Measurements from ENCODE around the gene YTHDC1. TPM values are rescaled to one million over a fixed set of nuclear protein-coding genes. Genes with fewer than 3 reads are reported as not detected.

The YTHDC1 gene
- polyA plus RNA-seq (2011; rRNA removed) (49.7 and 53.4 TPM in 2 replicates), polyA plus RNA-seq (2017; fragmentation: RNase III; extraction: RNeasy Plus Mini Kit Qiagen cat#74134 plus additional on column Dnase treatment) (47.0 to 52.8 TPM (median 49.3 TPM) in 3 replicates), polyA minus RNA-seq (2011; rRNA and poly(A)+ RNA removed) (26.9 and 31.0 TPM in 2 replicates)
- polyA plus RNA-seq (2012; cell fraction: cytosol; rRNA removed): 16.6 and 21.1 TPM in 2 replicates
- 15.8 and 22.2 TPM in 2 replicates for polyA plus RNA-seq (2012; cell fraction: nucleus; rRNA removed)

DNA sequence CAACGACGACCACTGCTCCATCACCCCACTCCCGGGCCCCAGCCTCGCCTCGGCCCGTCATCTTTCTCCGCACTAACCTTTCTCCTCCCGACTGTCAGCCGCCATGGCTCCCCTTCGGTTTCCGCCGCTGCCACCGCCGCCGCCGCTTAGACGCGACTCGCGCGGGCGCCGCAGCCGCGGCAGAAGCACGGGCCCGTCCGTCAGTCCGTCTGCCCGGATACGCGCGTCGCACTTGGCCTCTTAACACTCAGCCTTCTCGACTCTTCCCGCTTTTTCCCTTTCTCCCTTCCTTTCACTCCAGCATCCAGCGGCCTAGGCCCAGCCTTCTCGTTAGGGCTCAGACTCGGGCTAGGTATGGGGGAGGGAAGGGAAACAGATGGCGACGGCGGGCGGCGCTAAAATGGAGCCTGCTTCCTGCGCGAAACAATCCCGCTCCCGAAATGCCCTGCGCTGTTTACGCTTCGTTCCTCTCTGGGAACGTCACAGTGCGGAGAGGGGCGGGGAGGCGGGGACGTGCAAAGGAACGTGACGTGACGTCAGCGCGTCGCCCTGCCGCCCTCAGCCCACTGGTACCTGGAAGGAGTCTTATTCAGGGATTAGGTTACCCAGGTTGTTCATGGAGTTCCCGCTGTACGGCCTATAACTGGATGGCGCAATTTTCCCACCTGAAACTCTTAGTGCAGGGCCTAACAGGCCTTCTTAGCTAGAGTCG, at the start of gene YTHDC1:
YTHDC1 (minus strand) TSS at position 442 of the 712 bp plus-strand sequence; CDS start at position 105, 337 bp downstream.
- POLR2A ChIA-PET: no interaction called here
- DNase-seq (ENCODE audit: low read depth in 1 of 2, low spot score in 1 of 2): peak; percentile 86 to 95

GRCh38 chr4:68399306-68399705, 49.4 kb upstream of the YTHDC1 start:
- WGBS (ENCODE audit: missing lambda C conversion rate): 80% methylated on average over 4 of the region's 4 CpGs

More for the DNA sequence above, at the start of gene YTHDC1:
- Histone ChIP-seq H3K27ac (peak within 1 kb of the TSS; percentile 98 to 100), H3K4me2 (peak within 1 kb of the TSS; percentile 81), H3K4me3 (peak within 1 kb of the TSS; percentile 91), H3K4me1 (peaks cover 30% of the 10 kb centered on the region), H3K9me3 (no peaks in the 10 kb centered on the region)
- FAIRE-seq (no peak), ATAC-seq (peak; percentile 98)
- TF ChIP-seq BCL3 (IDR thresholded peaks at IDR 0.05): peak; percentile 47; the same call in 1 of the 3 replicates
- 0 out of 2 replicates have a peak, but pooled peaks have one; percentile 32 for TF ChIP-seq RFX5 (IDR thresholded peaks at IDR 0.05)
- no peak for TF ChIP-seq E2F6 (IDR thresholded peaks at IDR 0.05; ENCODE audit: borderline replicate concordance, low read depth)
- no peak for TF ChIP-seq NPAS2 (CRISPR knock-in tag; IDR thresholded peaks at IDR 0.05; ENCODE audit: borderline replicate concordance)
- TF ChIP-seq, protein P1, sequence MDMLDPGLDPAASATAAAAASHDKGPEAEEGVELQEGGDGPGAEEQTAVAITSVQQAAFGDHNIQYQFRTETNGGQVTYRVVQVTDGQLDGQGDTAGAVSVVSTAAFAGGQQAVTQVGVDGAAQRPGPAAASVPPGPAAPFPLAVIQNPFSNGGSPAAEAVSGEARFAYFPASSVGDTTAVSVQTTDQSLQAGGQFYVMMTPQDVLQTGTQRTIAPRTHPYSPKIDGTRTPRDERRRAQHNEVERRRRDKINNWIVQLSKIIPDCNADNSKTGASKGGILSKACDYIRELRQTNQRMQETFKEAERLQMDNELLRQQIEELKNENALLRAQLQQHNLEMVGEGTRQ (IDR thresholded peaks at IDR 0.05): no peak
- peak; percentile 47 for TF ChIP-seq POLR2A (IDR thresholded peaks at IDR 0.05; ENCODE audit: low read length)
- TF ChIP-seq CBX8 (IDR thresholded peaks at IDR 0.05): no peak
- TF ChIP-seq TFCP2L1 (CRISPR knock-in tag; IDR thresholded peaks at IDR 0.05): no peak
- no peak for TF ChIP-seq POLR2AphosphoS2 (conservative IDR thresholded peaks at IDR 0.05; ENCODE audit: low read length)
- no peak for TF ChIP-seq MAFK (IDR thresholded peaks at IDR 0.05; ENCODE audit: partially characterized antibody)
- TF ChIP-seq ZC3H11A (IDR thresholded peaks at IDR 0.05): no peak
- peak; percentile 62 to 76; a peak in 3 of 5 replicates for TF ChIP-seq JUN (IDR thresholded peaks at IDR 0.05)
- TF ChIP-seq BHLHE40 (IDR thresholded peaks at IDR 0.05; ENCODE audit: low read depth, low read length): peak; percentile 73
- peak; percentile 82 for TF ChIP-seq PHF8 (IDR thresholded peaks at IDR 0.05; ENCODE audit: borderline replicate concordance, low read depth)
- no peak for TF ChIP-seq FOSL2 (IDR thresholded peaks at IDR 0.05)
- 0 out of 2 replicates have a peak, but pooled peaks have one; percentile 1 for TF ChIP-seq FOSL2 (CRISPR knock-in tag; IDR thresholded peaks at IDR 0.05)
- no peak for TF ChIP-seq FOXS1 (CRISPR knock-in tag; IDR thresholded peaks at IDR 0.05)
- TF ChIP-seq, protein P2, sequence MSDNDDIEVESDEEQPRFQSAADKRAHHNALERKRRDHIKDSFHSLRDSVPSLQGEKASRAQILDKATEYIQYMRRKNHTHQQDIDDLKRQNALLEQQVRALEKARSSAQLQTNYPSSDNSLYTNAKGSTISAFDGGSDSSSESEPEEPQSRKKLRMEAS (IDR thresholded peaks at IDR 0.05): peak; percentile 61
- no peak for TF ChIP-seq ESRRA (IDR thresholded peaks at IDR 0.05; ENCODE audit: borderline replicate concordance, low read length)
- CTCF ChIA-PET: no interaction called here
- 4% methylated on average over 41 of the region's 67 CpGs for WGBS (ENCODE audit: missing lambda C conversion rate)

GRCh38 chr4:68396756-68397155, 46.9 kb upstream of the YTHDC1 start:
- no peak overlapping the region for H3K4me2 ChIP-seq
- no peak overlapping the region for H3K27ac ChIP-seq
- FAIRE-seq: no peak
- DNase-seq (ENCODE audit: low read depth in 1 of 2, low spot score in 1 of 2): no peak
- TF ChIP-seq ZSCAN20 (CRISPR knock-in tag; IDR thresholded peaks at IDR 0.05) (no peak), CEBPB (IDR thresholded peaks at IDR 0.05) (no peak), RAD21 (conservative IDR thresholded peaks at IDR 0.05 in 1 of 2, IDR thresholded peaks at IDR 0.05 in 1 of 2) (no peak), RNF2 (IDR thresholded peaks at IDR 0.05; ENCODE audit: borderline replicate concordance, low read depth) (no peak), HES2 (IDR thresholded peaks at IDR 0.05) (no peak)
- no peaks in the 10 kb centered on the region for H3K4me1 ChIP-seq
- WGBS (ENCODE audit: missing lambda C conversion rate): 100% methylated on average over 1 of the region's 1 CpG
- CTCF ChIA-PET: no interaction called here
- POLR2A ChIA-PET: no interaction called here
- no peak for ATAC-seq
- H3K4me3 ChIP-seq: no peak overlapping the region
- H3K9me3 ChIP-seq: no peaks in the 10 kb centered on the region

More at GRCh38 chr4:68399306-68399705, 49.4 kb upstream of the YTHDC1 start:
- no peak overlapping the region for H3K4me2 ChIP-seq
- no peak overlapping the region for H3K4me3 ChIP-seq
- TF ChIP-seq MAZ (IDR thresholded peaks at IDR 0.05; ENCODE audit: borderline replicate concordance, low read depth, low read length): no peak
- no peak for TF ChIP-seq MYC (IDR thresholded peaks at IDR 0.05; ENCODE audit: borderline replicate concordance, low read length)
- no peak for TF ChIP-seq FOSL2 (IDR thresholded peaks at IDR 0.05)
- no peak for TF ChIP-seq FOSL2 (CRISPR knock-in tag; IDR thresholded peaks at IDR 0.05)
- no peak for TF ChIP-seq CHD4 (IDR thresholded peaks at IDR 0.05; ENCODE audit: borderline replicate concordance)
- POLR2A ChIA-PET: no interaction called here
- ATAC-seq (no peak), DNase-seq (ENCODE audit: low read depth in 1 of 2, low spot score in 1 of 2) (no peak), FAIRE-seq (no peak)
- no peak overlapping the region for H3K27ac ChIP-seq
- CTCF ChIA-PET: no interaction called here
- no peaks in the 10 kb centered on the region for H3K4me1 ChIP-seq
- H3K9me3 ChIP-seq: no peaks in the 10 kb centered on the region
